Smooth muscle cell of the brain vasculature (primary cell): ENCODE data around the gene SLC9C2.
"Not testable (repeated sequence)": the region's sequence is repeated elsewhere in the genome, so short reads cannot be mapped to it uniquely, and the experiment has no call there.

Experiments
- DNase-seq: peaks from one replicate; pipeline ENCODE4 v3.0.0-alpha.2; 2012; ENCODE audit warnings: low read depth, low spot score

SLC9C2 gene

DNA sequence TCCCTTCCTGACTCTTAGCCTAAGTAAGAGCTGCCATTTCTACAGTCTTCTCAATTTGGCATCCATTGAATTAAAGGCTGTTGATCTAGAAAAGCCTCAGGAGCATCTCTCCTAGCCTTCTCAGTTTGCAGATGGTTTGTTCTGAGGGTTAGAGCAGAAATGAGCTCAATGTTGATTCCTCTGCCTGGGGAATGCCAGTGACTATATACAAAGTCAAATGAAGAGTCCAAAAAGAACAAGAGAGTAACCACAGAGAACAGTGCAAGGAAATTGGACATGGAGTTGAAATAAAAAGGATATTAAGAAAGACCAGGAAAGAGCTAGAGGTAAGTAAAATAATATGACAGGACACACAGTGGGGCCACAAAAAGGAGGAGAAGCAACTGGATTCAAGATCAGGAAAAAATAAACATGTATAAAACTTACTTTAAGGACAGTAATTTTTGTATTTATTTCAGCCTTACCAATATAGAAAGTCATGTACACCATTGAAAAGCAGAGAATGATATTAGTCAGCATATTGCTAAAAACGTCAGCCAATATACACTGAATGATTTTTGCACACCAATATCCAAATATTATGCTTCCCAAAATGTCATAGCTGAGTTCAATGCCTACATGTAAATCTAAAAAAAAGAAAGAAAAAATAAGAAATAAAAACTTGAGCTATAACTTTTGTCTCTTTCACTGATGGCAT, 21.3 kb downstream of the SLC9C2 start:
- no peak for DNase-seq

GRCh38 chr1:173580658-173581057, 22.2 kb downstream of the SLC9C2 start:
- DNase-seq, result no peak

DNA sequence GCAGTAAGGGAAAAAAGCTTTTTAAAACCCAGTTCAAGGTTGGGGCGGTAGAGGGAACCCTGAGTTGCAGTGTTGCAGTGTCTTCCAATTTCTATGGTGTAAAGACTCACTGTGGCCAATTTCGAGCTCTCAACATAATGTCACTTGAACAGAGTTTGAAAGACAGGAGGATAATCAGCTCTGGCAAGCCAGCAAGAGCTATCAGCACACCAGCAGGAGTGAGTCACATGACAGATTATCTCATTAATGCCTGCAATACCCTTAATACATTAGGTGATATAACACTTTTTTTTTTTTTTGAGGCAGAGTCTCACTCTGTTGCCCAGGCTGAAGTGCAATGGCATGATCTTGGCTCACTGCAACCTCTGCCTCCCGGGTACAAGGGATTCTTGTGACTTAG, 22.8 kb downstream of the SLC9C2 start:
- no peak for DNase-seq

DNA sequence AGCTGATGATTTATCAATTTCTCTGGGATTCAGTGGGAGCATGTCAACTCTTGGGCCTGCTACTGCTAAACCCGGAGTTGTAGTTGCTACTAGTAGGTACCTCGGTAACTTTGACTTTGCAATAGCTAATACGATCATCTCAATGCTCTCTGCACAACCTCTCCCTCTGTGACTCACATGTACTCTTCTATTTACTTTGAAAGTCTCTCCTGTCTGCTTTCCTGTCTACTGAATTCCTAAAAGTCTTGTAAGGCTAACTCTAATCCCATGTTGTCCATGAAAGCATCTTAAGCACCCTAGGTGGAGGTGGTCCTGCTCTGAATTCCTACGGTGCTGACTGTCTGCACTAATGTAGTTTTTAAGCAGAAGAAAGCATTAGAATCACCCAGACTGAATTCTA, 29.3 kb downstream of the SLC9C2 start:
- DNase-seq, result no peak

DNA sequence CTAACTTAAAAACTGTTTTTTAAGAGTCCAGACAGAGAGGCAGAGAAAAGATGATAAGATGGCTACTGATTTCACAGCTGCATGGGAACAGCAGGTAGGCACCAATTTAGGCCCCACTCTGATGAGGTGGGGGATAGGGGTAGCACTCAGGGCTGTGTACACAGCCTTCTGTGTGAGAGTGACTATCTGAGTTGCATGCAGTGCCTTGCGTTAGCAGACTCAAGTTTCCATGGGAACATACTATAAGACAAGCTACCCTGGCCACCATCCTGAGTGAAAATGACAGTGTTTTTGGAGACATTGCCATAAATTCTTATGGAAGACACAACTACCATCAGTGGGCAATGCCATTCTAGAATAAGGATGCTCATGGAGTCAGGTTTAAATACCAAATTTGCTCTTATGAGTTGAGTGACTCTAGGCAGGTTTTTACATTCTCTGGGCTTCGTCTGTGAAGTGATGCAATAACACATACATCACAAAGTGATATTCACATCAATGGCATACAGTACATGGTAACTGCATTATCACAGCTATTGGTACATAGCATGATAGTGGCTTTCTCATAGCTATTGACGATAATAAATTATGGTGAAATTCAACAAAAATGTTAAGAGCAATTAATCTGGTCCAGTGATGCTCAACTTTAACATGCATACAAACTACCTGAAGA, 30.5 kb downstream of the SLC9C2 start:
- no peak for DNase-seq

- DNase-seq, result no peak
These were observed 32.4 kb downstream of the SLC9C2 start for GRCh38 chr1:173570370-173571007.

DNA sequence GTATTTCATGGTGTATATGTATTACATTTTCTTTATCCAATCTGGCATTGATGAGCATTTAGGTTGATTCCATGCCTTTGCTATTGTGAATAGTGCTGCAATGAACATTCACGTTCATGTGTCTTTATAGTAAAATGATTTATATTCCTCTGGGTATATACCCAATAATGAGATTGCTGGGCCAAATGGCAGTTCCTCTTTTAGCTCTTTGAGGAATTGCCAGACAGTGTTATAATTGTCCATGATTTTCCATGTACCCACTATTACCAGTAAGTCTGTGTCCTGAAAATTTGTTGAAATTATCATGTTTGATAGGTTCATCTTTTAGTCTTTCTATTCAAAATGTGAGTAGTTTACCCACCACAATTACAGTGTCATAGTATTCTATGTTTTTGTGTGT, 34.4 kb downstream of the SLC9C2 start:
- DNase-seq, result no peak

DNA sequence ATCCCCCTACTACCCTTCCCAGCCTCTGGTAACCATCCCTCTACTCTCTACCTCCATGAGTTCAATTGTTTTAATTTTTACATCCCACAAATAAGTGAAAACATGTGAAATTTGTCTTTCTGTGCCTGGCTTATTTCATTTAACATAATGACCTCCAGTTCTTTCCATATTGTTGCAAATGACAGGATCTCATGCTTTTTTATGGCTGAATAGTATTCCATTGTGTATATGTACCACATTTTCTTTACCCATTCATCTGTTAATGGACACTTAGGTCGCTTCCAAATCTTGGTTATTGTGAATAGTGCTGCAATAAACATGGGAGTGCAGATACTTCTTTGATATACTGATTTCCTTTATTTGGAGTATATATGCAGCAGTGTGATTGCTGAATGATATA, 39.0 kb downstream of the SLC9C2 start:
- not testable (repeated sequence) for DNase-seq

DNA sequence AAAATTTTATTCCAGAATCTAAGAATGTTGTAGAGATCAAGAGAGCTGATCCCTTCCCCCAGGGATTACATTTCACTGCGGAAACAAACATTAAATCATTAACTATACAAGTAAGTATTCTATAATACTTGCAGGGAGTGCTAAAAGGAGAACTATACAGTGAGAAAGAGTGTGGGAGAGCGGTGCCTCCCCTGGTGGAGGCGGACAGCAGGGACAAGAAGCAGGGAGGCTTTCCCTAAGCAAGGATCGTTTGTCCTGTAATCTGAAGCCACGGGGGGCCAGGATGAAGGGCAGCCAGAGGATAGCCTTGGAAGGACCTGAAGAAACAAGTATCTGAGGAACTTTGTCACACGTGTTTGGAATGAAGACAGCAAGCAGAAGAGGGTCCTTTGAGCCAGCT, 40.1 kb downstream of the SLC9C2 start:
- DNase-seq, result no peak

GRCh38 chr1:173561263-173561662, 41.6 kb downstream of the SLC9C2 start:
- no peak for DNase-seq

- no peak for DNase-seq
These were observed 42.5 kb downstream of the SLC9C2 start for GRCh38 chr1:173560285-173560880.

DNA sequence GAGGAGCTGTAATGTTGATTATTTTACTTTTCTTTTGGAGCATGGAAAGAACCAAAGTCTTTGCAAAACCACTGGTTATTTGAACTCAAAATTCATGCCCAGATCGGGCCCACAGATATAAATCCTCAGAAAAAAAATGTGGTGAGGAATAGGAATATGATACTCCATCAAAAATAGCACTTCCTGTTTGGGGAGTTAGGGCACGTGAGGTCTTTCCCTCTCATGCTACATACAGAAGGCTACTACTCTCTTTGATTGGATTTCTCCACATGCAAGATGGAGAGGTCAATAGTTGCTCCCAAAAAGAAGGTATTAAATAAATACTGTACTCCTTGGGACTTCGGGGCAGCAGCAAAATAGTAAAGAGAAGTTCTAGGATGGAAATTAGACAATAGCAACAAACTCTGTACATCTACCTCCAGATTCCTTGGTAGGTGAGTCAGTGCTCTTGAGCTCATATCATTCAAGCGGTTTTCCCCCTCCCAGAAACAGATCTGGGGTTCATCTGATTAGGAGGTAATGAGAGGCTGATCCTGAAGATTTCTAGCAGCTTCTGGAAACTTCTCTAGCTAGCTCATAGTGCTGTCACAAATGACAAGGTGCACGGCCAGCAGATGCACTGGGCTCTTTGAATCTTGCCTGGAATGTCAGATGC, 47.1 kb downstream of the SLC9C2 start:
- no peak for DNase-seq

GRCh38 chr1:173554541-173555250, 48.2 kb downstream of the SLC9C2 start:
- DNase-seq, result no peak

DNA sequence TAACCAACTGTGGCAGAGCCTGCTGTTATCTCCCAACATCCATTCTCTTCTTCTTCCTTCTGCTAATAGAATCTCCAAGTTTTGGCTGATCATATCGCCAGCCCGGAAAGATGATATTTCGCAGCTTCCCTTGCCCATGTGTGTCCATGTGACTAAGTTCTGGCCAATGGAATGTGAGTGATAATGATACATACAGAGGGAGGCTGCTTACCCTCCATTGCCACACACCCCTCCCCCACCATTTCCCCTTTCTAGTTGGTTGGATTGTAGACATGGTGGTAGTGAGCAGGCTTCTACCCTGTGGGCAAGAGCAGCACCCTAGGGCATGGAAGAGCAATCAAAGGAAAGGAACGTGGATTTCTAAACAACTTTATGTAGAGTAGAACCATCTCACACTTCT, 48.8 kb downstream of the SLC9C2 start:
- no peak for DNase-seq

GRCh38 chr1:173553312-173553711, 49.6 kb downstream of the SLC9C2 start:
- no peak for DNase-seq

GRCh38 chr1:173551699-173552098, 51.2 kb downstream of the SLC9C2 start:
- no peak for DNase-seq

- no peak for DNase-seq
These were observed 53.1 kb downstream of the SLC9C2 start for GRCh38 chr1:173549813-173550212.

DNA sequence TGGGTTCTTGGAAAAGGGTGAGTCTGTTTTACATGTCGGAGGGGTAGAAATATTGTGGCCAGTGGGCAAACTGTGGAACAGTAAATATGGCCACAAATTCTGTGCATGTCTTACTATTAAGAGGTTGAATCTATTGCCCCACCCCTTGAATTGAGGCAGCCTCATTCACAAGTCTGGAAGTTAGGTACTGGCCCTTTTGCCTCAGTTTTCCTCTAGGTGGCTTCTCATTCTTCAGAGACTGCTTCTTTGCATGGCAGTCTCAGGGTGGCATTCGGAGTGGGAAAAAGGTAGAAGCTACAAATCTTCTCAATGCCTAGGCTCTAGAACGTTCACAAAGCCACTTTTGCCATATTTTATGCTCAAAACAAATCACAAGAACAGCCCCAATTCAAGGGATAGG, 57.2 kb downstream of the SLC9C2 start:
- no peak for DNase-seq

DNA sequence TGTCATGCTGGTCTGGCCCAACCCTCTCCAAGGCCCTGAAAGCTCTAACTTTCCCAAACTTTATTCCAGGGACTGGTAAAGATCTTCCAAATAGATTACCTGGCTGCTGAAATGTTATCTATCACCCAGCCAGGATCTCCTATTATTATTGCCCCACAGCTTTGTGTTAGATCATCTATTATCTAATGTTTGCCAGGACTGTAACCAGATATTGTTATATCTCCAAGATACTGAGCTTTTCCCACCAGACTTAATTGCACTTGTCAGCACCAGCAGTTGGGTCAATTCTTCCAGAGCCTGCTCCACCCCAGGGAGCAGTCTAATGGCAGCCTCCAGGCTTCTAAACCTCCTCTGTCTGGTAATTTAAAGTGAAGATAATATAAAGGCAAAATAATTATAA, 66.6 kb downstream of the SLC9C2 start:
- DNase-seq, result no peak

DNA sequence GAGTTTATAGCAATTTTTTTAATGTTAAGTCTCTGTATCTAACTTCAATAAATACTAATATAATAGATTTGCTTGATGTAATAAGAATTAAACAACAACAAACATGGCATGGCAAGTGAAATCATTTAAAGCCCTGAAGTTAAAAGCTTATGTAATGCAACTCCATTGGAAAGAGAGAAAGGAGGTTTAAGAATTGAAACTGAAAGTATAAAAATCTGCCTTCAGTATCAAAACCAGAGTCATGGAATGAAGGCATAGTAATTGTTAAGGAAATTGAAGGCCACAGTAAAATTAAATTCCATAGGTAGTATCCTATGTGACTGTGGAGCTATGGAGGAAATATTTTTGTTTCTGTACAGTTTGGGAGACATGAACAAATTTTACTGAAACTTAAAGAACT, 70.6 kb downstream of the SLC9C2 start:
- DNase-seq, result no peak
